H1 (cell line): Measurements from ENCODE around the gene TTBK1.
A peak's percentile ranks its signal among the peaks of the same experiment; 100 is the strongest.

ENCODE experiments used
- CTCF ChIP-seq, 3 experiments: IDR thresholded peaks; 1 replicate in 2 of 3; 2 replicates in 1 of 3; pipeline versions ENCODE4 v1.5.1 to v1.6.1; 2011; ENCODE audit warnings: low read length in 3 of 3, mild to moderate bottlenecking in 3 of 3, inconsistent platforms in 2 of 3, low read depth in 1 of 3, moderate library complexity in 1 of 3; ENCODE audit not compliant: insufficient read depth in 1 of 3; ENCODE audit errors: control extremely low read depth in 1 of 3
- EZH2 ChIP-seq: fragments of 200-600 bp; sonication (generic); IDR thresholded peaks from 2 replicates; pipeline ENCODE4 v1.7.1; 2012; ENCODE audit warnings: low read depth, mild to moderate bottlenecking, moderate library complexity, low read length, inconsistent platforms; ENCODE audit not compliant: severe bottlenecking
- GABPA ChIP-seq: IDR thresholded peaks from 2 replicates; pipeline ENCODE4 v1.6.1; 2011; ENCODE audit warnings: mild to moderate bottlenecking, low read length, moderate library complexity, borderline replicate concordance; ENCODE audit not compliant: insufficient read depth
- HDAC2 ChIP-seq, 2 experiments: fragments of 300-600 bp in 1 of 2; sonication (generic) in 1 of 2; IDR thresholded peaks; 2 replicates each; pipeline ENCODE4 v1.6.1; 2011 to 2012; ENCODE audit warnings: low read depth in 2 of 2, low read length in 2 of 2, mild to moderate bottlenecking in 2 of 2, moderate library complexity in 2 of 2, borderline replicate concordance in 1 of 2, inconsistent platforms in 1 of 2
- HDAC6 ChIP-seq: IDR thresholded peaks from one replicate; pipeline ENCODE4 v1.7.1; 2012; ENCODE audit warnings: low read depth, mild to moderate bottlenecking, inconsistent platforms, low read length, moderate library complexity
- POLR2A ChIP-seq, 2 experiments: IDR thresholded peaks; 1 replicate in 1 of 2; 2 replicates in 1 of 2; pipeline ENCODE4 v1.6.1; 2011; ENCODE audit warnings: low read depth in 2 of 2, low read length in 2 of 2, mild to moderate bottlenecking in 2 of 2; ENCODE audit errors: control extremely low read depth in 1 of 2
- RAD21 ChIP-seq, 2 experiments: IDR thresholded peaks in 1 of 2; conservative IDR thresholded peaks in 1 of 2; 2 replicates each; pipeline ENCODE4 v1.6.1; 2011; ENCODE audit warnings: low read depth in 2 of 2, low read length in 2 of 2, improper control_type of control experiment in 1 of 2, inconsistent platforms in 1 of 2, mild to moderate bottlenecking in 1 of 2, moderate library complexity in 1 of 2
- TCF12 ChIP-seq: IDR thresholded peaks from 2 replicates; pipeline ENCODE4 v1.6.1; 2011; ENCODE audit warnings: low read depth, mild to moderate bottlenecking, low read length
- TEAD4 ChIP-seq: IDR thresholded peaks from 2 replicates; pipeline ENCODE4 v1.6.1; 2012; ENCODE audit warnings: low read depth, low read length, inconsistent platforms, mixed read lengths

- no peak for TF ChIP-seq HDAC6
- TF ChIP-seq TEAD4, result no peak
- no peak for TF ChIP-seq TCF12
- no peak for TF ChIP-seq CTCF (IDR thresholded peaks at IDR 0.05; ENCODE audit: control extremely low read depth in 1 of 3, insufficient read depth in 1 of 3, low read depth in 1 of 3, low read length in 3 of 3)
- no peak for TF ChIP-seq GABPA
- TF ChIP-seq RAD21 (IDR thresholded peaks at IDR 0.05 in 1 of 2, conservative IDR thresholded peaks at IDR 0.05 in 1 of 2; ENCODE audit: low read depth in 2 of 2, low read length in 2 of 2), result no peak
- TF ChIP-seq EZH2, result no peak
- no peak for TF ChIP-seq HDAC2 (IDR thresholded peaks at IDR 0.05; ENCODE audit: borderline replicate concordance in 1 of 2, low read depth in 2 of 2, low read length in 2 of 2)
- 0 out of 3 replicates have a peak, but pooled peaks of 1 of the 2 experiments have one; percentile 2 for TF ChIP-seq POLR2A (IDR thresholded peaks at IDR 0.05; ENCODE audit: control extremely low read depth in 1 of 2, low read depth in 2 of 2, low read length in 2 of 2)
These were observed 64.3 kb downstream of the TTBK1 start for GRCh38 chr6:43307451-43308100.
